SKM-1 treated with dmso at 0.1 percent for 144 hours (cell line): ENCODE measurements around the gene CTRL.
"Not testable (repeated sequence)": the region's sequence is repeated elsewhere in the genome, so short reads cannot be mapped to it uniquely, and the experiment has no call there.

Experiments
- DNase-seq: peaks from one replicate; lab custom pipeline; 2025; ENCODE audit not compliant: unreplicated experiment; lab: John Stamatoyannopoulos, UW

Gene CTRL

GRCh38 chr16:67941469-67942199 is 10.0 kb upstream of the CTRL start:
- no peak for DNase-seq

DNA sequence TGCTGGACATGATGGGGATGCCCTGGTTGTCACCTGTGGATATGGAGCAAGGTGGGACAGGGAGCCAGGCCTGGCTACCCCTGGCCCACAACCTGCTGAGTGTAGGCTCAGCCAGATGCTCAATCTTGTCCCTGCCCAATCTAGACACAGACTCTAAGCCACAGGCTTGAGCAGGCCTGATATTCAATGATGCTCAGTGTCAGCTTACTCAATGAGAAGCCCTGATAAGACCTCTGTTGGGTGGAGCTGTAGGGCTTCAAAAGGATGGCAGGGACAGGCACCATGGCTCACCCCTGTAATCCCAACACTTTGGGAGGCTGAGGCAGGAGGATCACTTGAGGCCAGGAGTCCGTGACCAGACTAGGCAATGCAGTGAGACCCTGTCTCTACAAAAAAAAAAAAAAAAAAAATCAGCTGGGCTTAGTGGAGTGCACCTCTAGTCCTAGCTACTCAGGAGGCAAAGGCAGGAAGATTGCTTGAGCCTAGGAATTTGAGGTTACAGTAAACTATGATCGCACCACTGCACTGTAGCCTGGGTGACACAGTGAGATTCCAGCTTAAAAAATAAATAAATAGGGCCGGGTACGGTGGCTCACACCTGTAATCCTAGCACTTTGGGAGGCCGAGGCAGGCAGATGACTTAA is 8.9 kb upstream of the CTRL start:
- no peak for DNase-seq

GRCh38 chr16:67939507-67940445 is 8.1 kb upstream of the CTRL start:
- DNase-seq: no peak

- DNase-seq: not testable (repeated sequence)
Observed at GRCh38 chr16:67937713-67938112, 6.1 kb upstream of the CTRL start.

DNA sequence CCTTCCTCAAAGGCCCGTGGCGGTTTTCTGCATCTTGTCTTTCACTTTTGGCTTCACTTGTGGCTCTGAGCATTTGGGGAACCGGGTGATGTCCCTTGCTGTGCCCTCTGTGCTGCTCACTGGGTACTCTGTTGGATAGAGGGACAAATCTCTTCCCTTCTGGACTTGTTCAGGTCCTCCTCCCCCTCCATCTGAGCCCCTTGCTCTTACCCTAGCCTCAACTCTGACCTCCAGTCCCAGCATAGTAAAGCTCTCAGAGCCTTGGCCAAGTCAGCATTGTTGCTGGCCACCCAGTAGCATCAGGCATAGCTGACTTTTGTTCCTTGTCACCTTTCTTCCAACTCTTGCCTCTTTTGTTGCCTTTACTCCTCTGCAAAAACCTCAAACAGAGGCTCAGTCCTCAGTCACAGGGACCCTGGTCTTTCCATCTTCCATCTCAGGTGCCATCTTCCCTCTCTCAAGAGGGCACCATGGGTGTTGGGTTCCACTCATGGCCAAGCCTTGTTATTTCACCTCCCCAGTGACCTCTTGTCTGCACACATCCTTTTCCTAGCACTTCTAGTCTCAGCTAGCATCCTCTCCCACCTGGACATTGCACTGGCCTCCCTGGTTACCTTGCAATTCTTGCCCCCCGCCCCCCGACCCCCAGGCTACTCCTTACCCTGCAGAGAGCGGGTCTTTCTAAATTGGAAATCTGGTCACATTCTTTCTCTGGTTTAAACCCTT is 5.4 kb upstream of the CTRL start:
- peak; percentile 93 for DNase-seq

GRCh38 chr16:67936124-67936879 is 4.6 kb upstream of the CTRL start, which contains the start of gene PSMB10:
TSS of gene PSMB10 (minus strand) at chr16:67936850. CDS start at chr16:67936749, 101 bp downstream.
- DNase-seq: peak; percentile 54

DNA sequence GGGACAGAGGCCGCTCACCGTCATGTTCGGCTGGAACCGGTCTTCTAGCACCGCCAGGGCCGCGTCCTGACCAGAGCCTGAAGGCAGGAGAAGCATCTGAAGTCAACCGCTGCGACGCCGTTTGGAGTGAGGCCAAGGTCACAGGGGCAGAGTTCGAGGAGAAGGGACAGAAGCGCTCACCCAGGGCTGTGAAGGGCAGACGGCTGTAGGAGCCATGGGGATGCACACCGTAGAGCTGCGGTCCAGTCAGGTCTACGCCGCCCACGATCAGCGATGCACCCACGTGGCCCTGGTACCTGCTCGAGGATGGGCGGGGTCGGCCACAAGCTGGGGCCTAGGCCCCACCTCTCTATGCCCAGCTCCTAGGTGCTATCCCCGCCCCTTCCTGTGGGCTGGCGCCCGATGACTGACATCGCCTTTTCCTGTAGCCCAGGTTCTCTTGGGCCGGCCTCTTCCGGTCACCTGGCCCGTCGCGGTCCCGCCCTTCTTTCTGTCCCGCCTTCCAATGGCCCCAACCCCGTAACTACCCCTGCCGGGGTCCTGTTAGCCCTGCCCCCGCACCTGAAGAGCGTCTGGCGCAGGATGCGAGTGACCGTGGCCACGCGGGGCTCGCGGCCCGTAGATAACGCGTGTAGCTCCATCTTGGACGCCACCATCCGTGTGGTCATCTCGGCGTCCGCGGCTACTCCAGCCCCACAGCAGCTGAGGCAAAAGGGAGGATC is 3.9 kb upstream of the CTRL start:
- peak; percentile 86 for DNase-seq

- DNase-seq: no peak
Observed at GRCh38 chr16:67935101-67935401, 3.4 kb upstream of the CTRL start.

GRCh38 chr16:67934306-67935100 is 2.8 kb upstream of the CTRL start:
- no peak for DNase-seq

GRCh38 chr16:67933805-67934204 is 2.1 kb upstream of the CTRL start:
- no peak for DNase-seq

DNA sequence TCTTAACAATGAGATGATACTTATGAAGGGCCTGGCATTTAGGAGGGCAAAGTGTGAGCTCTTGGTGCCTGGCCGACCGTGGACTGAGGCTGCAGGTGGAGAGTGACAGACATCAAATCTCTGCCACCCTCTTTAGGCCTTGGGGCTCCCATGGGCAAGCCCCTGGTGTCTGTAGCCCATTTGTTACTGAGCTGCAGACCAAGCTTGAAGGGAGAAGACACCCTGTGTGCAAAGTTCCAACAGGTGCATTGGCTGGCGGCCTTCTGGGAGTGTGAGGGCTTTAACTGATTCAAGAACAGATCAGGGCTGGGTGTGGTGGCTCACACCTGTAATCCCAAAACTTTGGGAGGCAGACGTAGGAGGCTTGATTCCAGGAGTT is 789 bp upstream of the CTRL start:
- DNase-seq: no peak

DNA sequence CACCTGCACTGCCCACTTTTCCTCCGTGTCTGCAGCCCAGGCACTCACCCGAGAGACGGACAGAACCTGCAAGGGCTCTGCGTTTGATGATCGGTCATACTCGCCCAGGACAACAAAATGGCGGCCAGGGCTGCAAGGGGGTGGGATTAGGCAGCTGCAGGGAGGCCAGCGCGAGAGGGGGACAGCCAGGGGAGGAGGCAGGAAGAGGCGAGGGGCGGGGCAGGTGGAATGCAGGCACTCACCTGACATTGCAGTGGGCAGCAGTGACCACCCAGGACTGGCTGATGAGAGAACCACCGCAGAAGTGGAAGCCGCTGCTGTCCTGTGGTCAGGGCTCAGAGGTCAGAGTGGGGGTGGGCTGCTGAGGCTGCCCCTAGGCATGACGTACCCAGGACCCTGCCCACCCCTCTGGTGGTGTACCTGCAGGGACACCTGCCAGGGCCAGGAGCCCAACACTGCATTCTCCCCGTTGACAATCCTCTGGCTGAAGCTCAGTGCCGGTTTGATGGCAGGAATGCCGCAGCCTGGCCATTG is 917 bp downstream of the CTRL start:
- DNase-seq: no peak

GRCh38 chr16:67930191-67930590 is 1.5 kb downstream of the CTRL start:
- DNase-seq: no peak

GRCh38 chr16:67928561-67929364 is 2.9 kb downstream of the CTRL start:
- DNase-seq: peak; percentile 25

DNA sequence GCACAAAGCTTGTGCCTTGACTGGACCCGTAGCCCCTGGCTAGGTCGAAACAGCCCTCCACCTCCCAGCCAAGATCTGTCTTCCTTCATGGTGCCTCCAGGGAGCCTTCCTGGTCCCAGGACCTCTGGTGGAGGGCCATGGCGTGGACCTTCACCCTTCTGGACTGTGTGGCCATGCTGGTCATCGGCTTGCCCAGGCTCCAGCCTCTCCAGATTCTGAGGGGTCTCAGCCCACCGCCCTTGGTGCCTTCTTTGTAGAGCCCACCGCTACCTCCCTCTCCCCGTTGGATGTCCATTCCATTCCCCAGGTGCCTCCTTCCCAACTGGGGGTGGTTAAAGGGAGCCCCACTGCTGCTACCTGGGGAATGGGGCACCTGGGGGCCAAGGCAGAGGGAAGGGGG is 3.5 kb downstream of the CTRL start:
- no peak for DNase-seq

- no peak for DNase-seq
Observed at GRCh38 chr16:67927131-67927941, 4.3 kb downstream of the CTRL start.

GRCh38 chr16:67926181-67926750 is 5.4 kb downstream of the CTRL start:
- no peak for DNase-seq
